Activated B cell treated with CpG ODN at 0.5 μM for 24 hours (primary cell): ENCODE measurements around the gene TCHHL1. TPM values are rescaled to one million over a fixed set of nuclear protein-coding genes. Genes with fewer than 3 reads are reported as not detected.

ENCODE experiments used
- ATAC-seq: fragments of 200-7000 bp; cut with Tn5 transposase; one replicate; pipeline ENCODE4 v1.10.0; 2021; ENCODE audit warnings: low read depth, mild to moderate bottlenecking, moderate library complexity
- CTCF ChIA-PET: fragments of 350-600 bp; sonication (Branson Sonifier 250); formaldehyde crosslinking; loops from one replicate; lab custom pipeline; 2021; ENCODE audit warnings: antibody characterized with exemption; lab: Charles Lee
- POLR2A ChIA-PET: fragments of 350-600 bp; sonication (Branson Sonifier 250); formaldehyde crosslinking; loops from one replicate; lab custom pipeline; 2021; ENCODE audit warnings: antibody characterized with exemption; lab: Charles Lee
- DNase-seq: peaks from one replicate; pipeline ENCODE4 v3.0.0; 2022
- H3K27ac Mint-ChIP-seq: one replicate; pipeline ENCODE4 v1.8.0; 2020; ENCODE audit warnings: mixed read lengths
- H3K27me3 Mint-ChIP-seq: one replicate; pipeline ENCODE4 v1.8.0; 2021; ENCODE audit warnings: mixed read lengths
- H3K36me3 Mint-ChIP-seq: one replicate; pipeline ENCODE4 v1.8.0; 2021; ENCODE audit warnings: low read depth, mixed read lengths
- H3K4me1 Mint-ChIP-seq: one replicate; pipeline ENCODE4 v1.8.0; 2021; ENCODE audit warnings: mixed read lengths
- H3K4me3 Mint-ChIP-seq: one replicate; pipeline ENCODE4 v1.8.0; 2020; ENCODE audit warnings: mild to moderate bottlenecking, mixed read lengths
- H3K9me3 Mint-ChIP-seq: one replicate; pipeline ENCODE4 v1.8.0; 2020; ENCODE audit warnings: mixed read lengths
- CTCF ChIP-seq: fragments of 200-600 bp; IDR thresholded peaks from one replicate; pipeline ENCODE4 v1.8.0; 2022; ENCODE audit warnings: antibody characterized with exemption, mild to moderate bottlenecking
- intact Hi-C: fragments of 100-400 bp; cut with micrococcal nuclease; formaldehyde crosslinking; loops from one replicate; pipeline ENCODE4 v1.15.1; 2024
- total RNA-seq: library from RNA; stranded (reverse); gene quantifications from 2 replicates; pipeline ENCODE4 v1.2.3, GENCODE V29; 2022

Gene TCHHL1
- total RNA-seq, 1 donor from 2014 or later = not detected

DNA sequence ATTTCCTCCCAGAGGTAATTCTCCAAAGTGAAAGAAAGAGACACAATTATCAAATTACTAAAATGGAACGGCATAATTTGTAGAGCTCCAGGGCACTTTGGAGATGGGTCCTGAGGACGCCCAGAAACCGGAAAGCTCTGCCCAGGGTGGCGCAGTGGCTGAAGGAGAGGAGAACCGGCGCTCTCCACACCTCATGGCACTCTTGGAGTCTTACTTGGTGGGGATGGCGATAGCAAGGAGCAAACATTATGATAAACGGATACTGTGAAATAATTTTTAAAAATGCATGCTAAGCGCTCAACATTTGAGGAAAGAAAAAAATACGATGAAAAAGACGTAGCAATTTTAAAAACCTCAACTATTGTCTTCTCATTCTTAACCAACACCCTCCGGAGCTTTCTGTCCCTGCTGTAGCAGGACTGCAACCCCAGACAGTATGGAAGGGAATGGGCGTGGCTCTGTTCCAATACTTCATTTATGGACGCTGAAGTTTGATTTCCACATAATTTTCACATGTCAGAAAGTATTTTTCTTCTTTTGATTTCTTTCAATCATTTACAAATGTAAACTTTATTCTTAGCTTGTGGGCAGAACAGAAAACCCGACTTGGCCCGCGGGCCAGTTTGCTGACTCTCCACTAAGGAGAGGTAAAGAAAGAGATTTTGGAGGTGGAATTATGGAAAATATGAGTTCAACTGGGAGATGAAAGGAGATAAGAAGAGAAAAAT, 53.2 kb downstream of the TCHHL1 start:
- no peak for DNase-seq
- Mint-ChIP-seq H3K27me3 (no peaks in the 10 kb centered on the region), H3K4me3 (peak overlapping the region; percentile 92), H3K9me3 (no peaks in the 10 kb centered on the region), H3K4me1 (peaks cover 38% of the 10 kb centered on the region), H3K36me3 (peaks cover 27% of the 10 kb centered on the region), H3K27ac (peak overlapping the region; percentile 88)
- TF ChIP-seq CTCF = no peak
- no peak for ATAC-seq
- ChIA-PET CTCF (no interaction called here), POLR2A (interaction anchor here (0.6 to 3.6 kb wide), 3 partner anchors 12 to 975 kb away, joined by 3 to 47 read pairs (median 3); partner anchors contain the start of gene MRPL9)
- intact Hi-C loops = loop anchor here (1.0 kb wide), 1 partner anchor 13 kb away; no protein-coding TSS in a partner anchor

DNA sequence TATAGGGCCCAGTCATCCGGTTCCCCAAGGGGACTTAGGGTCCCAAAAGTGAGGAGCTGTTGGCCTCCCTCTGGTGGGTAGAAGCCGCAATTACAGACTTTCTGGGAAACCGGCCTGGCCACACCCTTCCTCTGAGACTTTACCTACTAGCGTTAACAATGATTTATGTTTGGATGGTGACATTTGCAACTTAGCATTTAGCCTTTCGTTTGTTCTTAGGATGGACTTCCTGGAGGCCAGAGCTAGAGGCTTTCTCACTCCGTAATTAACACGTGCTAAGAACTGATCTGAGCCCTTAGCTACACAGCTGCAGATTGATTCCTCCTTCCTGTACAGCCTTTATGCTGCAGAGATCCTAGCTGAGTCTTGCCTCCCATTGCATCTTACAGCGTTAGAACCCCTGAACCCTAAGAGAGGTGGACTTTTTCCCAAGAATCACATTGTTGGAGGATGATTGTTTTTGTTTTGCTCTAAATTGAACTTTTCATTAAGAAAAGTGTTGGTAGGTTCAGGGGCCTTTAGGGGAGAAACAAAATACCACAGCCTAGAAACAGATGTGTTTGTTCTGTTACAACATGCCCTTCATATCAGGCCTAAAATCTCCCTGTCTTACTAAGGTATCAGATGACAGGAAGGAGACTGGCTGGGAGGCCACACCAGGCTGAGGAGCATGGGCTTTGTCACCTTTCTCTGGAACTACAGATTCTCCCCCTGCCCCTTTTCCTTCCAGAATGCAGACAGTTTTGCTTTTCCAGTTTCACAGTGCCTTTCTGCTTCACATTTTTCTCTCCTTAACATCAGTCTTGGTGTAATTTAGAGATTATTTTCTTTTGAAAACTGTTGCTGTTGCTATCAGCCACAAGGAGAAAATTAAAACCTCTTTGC, 54.0 kb downstream of the TCHHL1 start:
- DNase-seq = peak; percentile 25
- H3K27ac Mint-ChIP-seq = peak overlapping the region; percentile 88
- peak; percentile 61 for ATAC-seq
- POLR2A ChIA-PET = interaction anchor here (0.5 to 3.6 kb wide), 3 partner anchors 13 to 164 kb away, joined by 4 to 47 read pairs (median 7); partner anchors contain the start of gene THEM4
- H3K4me1 Mint-ChIP-seq = peaks cover 38% of the 10 kb centered on the region
- H3K27me3 Mint-ChIP-seq = no peaks in the 10 kb centered on the region
- peak; percentile 72 for TF ChIP-seq CTCF
- H3K9me3 Mint-ChIP-seq = no peaks in the 10 kb centered on the region
- intact Hi-C loops = no loop called here
- peaks cover 29% of the 10 kb centered on the region for H3K36me3 Mint-ChIP-seq
- CTCF ChIA-PET = interaction anchor here (0.6 to 1.4 kb wide), 12 partner anchors 10 to 154 kb away, joined by 3 to 9 read pairs (median 3); no protein-coding TSS in a partner anchor
- peak overlapping the region; percentile 92 for H3K4me3 Mint-ChIP-seq

DNA sequence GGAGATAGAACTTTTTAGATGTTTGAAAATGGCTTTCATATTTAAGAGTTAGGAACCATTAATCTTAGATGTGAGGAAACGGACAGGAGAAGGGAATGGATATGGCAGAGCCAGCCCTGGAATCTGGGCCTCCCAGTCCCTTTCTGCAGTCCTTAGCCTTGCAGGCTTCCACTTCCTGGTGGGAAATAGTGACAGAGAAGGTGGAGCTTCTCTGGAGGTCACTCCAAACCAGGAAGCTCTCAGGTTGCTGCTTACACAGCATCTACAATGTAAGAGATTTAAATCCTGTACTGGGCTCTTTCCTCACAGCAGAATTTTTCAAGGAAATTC, 54.6 kb downstream of the TCHHL1 start:
- DNase-seq = no peak
- H3K4me3 Mint-ChIP-seq = peak overlapping the region; percentile 92
- ChIA-PET CTCF (interaction anchor here (0.6 to 1.4 kb wide), 12 partner anchors 11 to 154 kb away, joined by 3 to 9 read pairs (median 3); no protein-coding TSS in a partner anchor), POLR2A (interaction anchor here (1.0 to 3.6 kb wide), 2 partner anchors 13 to 125 kb away, joined by 4 to 47 read pairs; partner anchors contain the start of gene THEM4)
- H3K4me1 Mint-ChIP-seq = peaks cover 38% of the 10 kb centered on the region
- peaks cover 29% of the 10 kb centered on the region for H3K36me3 Mint-ChIP-seq
- no peak for ATAC-seq
- intact Hi-C loops = no loop called here
- no peaks in the 10 kb centered on the region for H3K27me3 Mint-ChIP-seq
- no peaks in the 10 kb centered on the region for H3K9me3 Mint-ChIP-seq
- peak overlapping the region; percentile 88 for H3K27ac Mint-ChIP-seq
- no peak for TF ChIP-seq CTCF

Other genes starting within 250 kb of the TCHHL1 start
- gene C2CD4D, start 249.2 kb downstream of the TCHHL1 start, total RNA-seq = 0.15 TPM in 1 of 2 replicates, not detected in the other
- gene THEM5, start 235.4 kb downstream of the TCHHL1 start, total RNA-seq = not detected in 2 replicates
- gene THEM4, start 179.6 kb downstream of the TCHHL1 start, total RNA-seq = 20.4 and 22.8 TPM in 2 replicates
- gene S100A10, start 95.2 kb downstream of the TCHHL1 start, total RNA-seq = 62.7 and 63.6 TPM in 2 replicates
- gene S100A11, start 52.1 kb downstream of the TCHHL1 start, total RNA-seq = 65.6 and 71.2 TPM in 2 replicates
- gene TCHH, start 26.4 kb upstream of the TCHHL1 start, total RNA-seq = not detected in 2 replicates
- gene RPTN, start 70.2 kb upstream of the TCHHL1 start, total RNA-seq = not detected in 2 replicates
- not detected in 2 replicates for gene HRNR, start 135.1 kb upstream of the TCHHL1 start, total RNA-seq
- not detected in 2 replicates for gene FLG, start 236.2 kb upstream of the TCHHL1 start, total RNA-seq